SH-SY5Y (cell line): ENCODE results near the gene ARHGAP31.

Experiments
- GATA2 ChIP-seq: IDR thresholded peaks from 2 replicates; pipeline ENCODE4 v1.6.1; 2011; ENCODE audit warnings: mild to moderate bottlenecking, low read depth, low read length
- GATA3 ChIP-seq: IDR thresholded peaks from 2 replicates; pipeline ENCODE4 v1.6.1; 2011; ENCODE audit warnings: low read depth, mild to moderate bottlenecking, low read length, moderate library complexity

DNA sequence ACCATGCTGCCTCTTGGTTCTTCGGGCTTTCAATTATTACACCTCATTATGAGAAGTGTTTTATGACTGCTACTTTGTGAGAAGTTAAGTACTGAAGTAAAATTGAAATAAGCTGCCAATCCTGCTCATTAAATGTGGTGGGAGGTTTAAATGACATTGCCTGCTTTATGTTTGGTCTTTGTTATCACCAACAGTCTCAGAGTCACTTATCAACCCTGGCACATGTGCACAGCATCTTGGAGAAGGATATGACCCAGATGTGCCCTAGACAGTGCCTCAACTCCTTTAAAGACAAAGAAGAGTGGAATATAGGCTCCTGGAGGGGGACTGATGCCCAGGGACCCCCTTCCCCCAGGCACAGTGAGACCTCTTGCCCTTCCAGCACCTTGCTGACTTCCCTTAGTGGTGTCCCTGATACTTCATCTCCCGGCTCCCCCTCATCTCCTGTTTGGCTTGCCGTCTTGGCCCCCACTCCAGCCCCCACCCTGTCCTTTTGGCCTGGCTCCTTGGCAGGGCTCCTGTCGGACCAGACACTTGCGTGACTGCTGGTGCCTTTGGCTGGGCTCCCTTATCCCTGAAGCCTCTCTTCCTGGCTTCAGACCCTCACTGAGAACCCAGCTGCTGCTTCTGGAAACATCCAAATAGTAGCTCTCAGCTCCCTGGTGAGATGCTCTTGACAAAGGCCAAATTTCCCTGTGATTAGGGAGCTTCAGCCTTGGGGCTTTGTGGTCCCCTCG, 39.8 kb downstream of the ARHGAP31 start:
- TF ChIP-seq GATA2, result peak; percentile 53
- peak; percentile 20; the same call in 1 of the 2 replicates for TF ChIP-seq GATA3
